Pons (tissue), 1 donor: ENCODE data around the gene SIGMAR1.
"Not testable (repeated sequence)": the region's sequence is repeated elsewhere in the genome, so short reads cannot be mapped to it uniquely, and the experiment has no call there.

Experiments
- DNase-seq: peaks from one replicate; pipeline ENCODE4 v3.0.0-alpha.2; 2016; ENCODE audit warnings: low spot score

The SIGMAR1 gene

DNA sequence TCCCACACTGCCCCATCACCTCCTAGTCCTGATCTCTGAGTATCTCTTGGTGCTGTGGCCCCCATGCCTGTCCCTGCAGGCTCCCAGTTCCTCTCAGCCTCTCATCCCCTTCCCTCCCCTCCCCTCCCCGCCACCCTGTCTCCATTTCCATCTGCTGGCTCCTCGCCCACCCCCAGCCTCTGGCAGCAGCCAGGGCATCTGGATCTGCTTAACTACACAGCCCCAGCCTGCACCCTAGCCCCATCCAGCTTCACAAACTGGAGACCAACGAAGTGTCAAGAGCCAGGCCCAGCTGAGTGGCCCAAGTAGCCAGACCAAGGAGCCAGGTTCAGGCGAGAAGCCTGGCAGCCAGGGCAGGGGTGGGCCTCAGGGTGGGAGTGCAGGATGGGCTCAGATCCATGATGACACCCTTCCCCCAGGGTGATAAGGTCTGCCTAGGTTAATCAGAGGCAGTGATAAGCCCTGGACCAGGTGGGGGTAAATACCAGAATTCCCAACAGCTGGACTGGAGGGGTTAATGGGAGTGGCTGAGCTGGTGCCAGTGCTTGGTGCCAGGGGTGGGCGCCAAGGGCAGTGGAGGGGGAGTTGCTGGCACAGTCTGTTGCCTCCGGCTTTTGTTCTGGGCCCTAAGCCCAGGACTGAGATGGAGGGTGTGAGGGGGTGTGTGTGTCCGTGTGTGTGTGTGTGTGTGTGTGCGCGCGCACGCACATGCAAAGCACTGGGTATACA, 16.9 kb upstream of the SIGMAR1 start:
- peak; percentile 68 for DNase-seq

DNA sequence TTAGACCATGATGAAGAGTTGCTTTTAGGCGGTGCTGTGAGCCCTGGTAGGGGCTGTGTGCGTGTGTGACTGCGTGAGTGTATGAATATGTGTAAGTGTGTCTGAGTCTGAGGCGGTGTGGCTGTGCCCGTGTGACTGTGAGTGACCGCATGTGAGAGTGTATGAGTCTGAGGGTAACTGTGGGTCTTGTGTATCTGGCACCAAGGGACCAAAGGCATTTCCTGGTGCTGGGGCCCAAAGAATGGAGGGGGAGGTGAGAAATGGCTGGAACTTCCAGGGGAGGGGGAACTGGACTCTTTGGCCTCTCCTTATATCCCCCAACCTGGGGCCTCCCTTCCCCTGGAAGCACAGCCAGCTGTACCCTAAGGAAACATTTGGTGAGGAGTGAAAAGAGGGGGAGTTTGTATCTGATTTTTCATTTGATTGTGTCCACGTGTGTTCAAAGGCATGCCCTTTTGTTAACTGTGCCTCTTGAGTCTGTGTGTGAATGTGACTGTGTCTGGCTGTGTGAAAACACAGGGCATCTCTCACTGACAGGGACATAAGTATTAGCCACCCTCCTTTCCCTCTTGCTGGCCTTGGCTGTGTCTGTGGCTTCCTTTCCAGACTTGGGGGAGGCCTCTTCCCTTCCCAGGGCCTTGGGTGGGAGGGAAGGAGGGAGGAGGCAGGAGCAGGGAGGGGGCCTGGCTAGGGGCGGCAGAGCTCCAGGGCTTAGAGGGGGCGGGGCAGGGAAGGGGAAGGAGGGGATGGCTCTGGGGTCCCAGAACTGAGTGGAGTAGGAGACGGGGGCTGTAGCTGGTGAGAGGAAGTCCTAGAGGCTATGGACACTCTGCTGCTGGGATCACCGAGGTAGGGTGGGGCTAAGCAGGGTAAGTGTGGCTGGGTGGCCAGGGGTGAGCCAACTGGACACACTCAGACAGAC, 15.8 kb upstream of the SIGMAR1 start:
- DNase-seq: no peak

DNA sequence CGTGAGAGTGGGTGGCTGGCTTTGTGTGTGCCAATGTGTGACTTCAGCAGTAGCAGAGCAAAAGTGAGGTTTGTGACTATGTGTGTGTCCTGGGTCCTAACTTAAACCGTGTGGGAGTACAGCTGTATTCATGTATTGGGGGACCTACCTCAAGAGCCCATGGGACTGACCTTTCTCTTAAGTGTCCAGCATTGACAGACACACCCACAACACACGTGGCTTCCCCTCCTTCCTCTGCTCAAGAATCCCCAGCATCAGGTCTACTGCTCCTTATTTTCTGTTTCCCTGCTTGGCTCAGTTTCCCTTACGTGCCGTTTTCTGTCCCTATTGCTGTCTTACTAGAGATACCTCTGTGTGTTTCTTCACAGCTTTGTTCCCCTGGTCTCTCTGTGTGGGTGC, 15.0 kb upstream of the SIGMAR1 start:
- no peak for DNase-seq

DNA sequence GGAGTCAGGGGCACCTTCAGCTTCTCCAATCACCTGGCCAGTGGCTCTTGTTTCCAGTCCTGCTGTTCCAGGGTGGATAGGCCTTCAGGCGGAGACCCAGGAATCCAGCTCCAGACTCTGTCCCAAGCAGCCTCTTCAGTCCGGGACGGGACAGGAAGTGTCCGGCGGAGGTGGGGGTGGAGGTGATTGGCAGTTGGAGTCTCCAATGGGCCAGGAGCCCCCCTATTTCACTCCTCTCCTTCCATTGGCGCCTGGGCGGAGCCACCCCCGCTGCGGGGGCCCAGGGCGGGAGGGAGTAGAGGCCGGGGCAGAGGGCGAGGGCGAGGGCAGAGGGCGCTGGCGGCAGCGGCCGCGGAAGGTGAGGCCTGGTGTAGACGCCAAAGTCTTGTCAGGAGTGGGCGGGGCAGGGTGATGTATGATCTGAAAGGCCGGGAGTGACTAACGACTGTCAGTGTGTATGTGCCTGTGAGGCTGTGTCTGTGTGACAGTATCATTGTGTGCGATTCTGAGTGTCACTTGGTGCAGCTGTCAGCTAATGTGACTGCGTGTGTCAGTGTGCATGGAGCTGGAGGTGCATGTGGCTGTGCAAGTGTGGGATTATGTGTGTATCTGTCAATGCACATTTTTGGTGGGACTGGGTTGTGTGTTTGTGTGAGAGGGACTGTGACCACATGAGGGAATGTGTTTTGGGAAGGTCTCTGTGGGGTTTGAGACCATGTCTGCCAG, 14.5 kb upstream of the SIGMAR1 start, which contains the start of gene IL11RA:
Gene IL11RA (plus strand): TSS at position 310 of the 726 bp plus-strand sequence. CDS start 3,033 bp downstream, outside the sequence.
- peak; percentile 95 for DNase-seq

DNA sequence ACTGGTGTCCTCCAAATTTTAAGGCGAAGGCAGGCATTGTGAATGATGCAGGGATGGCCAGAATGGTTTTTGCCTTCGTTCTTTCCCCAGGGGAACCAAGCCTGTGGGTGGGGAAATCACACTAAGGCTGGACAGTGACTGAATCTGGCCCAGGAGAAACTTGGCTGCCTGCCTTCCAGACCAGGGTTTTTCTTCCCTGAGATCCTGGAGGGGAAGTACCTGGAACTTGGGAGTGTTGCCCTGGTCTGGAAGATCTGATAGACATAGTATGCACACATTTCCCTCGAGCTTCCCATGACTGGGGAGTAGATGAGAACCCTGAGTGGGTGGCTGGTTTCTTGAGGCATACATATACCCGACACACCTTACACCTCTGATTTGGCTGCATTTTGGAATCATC, 13.7 kb upstream of the SIGMAR1 start:
- peak; percentile 32 for DNase-seq

DNA sequence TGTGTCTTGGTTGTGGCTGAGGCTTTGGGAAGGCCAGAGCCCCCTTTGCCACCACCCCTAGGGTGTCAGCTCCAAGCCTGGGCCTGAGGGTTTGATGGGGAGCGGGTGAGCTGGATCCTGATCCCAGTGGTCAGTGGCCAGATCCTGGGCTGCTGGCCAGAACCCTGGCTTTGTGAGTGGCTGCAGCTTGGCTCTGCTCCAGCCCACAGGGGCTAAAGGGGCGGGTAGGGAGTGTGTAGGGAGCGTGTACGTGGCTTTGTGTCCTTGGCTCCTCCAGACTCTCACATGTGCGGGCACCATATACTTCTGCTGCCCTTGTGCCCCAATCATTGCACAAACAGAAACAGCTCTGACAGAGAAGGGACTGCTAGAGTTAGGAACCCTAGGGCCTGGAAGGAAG, 13.2 kb upstream of the SIGMAR1 start:
- no peak for DNase-seq

DNA sequence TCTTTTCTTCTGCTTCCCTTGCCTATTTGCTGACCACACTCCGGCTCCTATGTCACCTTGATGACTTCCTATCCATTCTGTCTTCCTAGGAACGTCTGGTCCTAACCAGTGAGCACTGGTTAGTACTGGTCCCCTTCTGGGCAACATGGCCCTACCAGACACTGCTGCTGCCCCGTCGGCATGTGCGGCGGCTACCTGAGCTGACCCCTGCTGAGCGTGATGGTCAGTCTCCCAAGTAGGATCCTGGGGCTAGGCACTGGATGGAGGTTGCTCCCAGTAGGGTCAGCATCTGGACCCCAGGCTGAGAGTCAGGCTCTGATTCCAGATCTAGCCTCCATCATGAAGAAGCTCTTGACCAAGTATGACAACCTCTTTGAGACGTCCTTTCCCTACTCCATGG, 11.1 kb upstream of the SIGMAR1 start:
- DNase-seq: no peak

DNA sequence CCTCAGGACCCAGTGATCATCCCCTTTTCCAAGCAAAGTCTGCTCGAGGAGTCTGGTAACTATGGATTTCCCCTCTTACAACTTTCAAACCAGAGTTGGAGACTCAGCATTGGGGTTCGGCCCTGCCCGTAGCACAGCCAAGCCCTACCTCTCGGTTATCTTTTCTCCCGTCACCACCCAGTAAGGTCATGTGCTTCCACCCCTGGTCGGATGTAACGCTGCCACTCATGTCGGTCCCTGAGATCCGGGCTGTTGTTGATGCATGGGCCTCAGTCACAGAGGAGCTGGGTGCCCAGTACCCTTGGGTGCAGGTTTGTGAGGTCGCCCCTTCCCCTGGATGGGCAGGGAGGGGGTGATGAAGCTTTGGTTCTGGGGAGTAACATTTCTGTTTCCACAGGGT, 10.1 kb upstream of the SIGMAR1 start:
- no peak for DNase-seq

DNA sequence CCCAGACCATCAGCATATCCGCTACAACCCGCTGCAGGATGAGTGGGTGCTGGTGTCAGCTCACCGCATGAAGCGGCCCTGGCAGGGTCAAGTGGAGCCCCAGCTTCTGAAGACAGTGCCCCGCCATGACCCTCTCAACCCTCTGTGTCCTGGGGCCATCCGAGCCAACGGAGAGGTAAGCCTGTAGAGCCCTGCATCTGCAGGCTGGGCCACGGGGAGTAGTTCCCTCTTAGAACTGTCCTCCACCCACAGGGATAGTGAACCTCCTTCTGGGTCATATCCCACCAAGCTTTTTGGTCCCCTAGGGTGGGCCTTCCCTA, 9.5 kb upstream of the SIGMAR1 start:
- DNase-seq: no peak

DNA sequence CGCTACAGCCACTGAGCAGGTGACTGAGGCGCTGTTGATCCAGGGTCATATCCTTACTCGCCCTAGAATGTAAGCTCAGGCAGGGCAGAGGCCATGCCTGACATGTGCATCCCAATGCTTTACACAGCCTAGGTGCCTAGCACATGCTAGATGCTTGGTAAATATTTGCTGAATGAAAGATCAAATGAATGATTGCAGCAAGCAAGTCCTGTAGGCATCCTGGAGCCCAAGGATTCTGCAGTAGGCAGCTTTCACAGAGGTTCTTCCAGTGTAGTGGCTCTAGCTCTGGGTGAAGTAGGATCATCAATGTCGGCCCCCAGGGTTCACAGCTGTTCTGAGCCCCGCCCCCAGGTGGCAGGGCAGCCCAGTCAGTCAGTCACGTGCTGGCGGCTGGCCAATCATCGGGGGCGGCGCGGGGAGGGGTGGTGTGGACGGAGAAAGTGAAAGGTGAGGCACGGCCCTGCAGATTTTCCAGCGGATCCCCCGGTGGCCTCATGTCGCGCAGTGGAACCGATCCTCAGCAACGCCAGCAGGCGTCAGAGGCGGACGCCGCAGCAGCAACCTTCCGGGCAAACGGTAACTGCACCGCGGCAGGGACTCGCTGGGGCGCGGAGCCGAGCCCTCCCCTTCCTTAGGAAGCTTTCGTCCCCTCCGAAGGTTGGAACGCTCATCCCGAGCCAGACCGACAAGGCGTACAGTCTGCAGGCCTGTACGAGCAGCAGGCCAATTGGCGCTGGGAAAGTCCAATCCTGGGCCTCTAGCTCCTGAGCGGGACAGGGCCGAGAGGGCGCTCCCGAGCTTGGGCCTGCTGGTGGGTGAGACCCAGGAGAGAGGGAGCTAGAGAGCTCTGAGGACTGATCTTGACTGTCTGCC, 8.9 kb upstream of the SIGMAR1 start, which contains the start of gene GALT:
Gene GALT (plus strand): TSS at position 465 of the 873 bp plus-strand sequence. CDS start 30 bp downstream, at position 495.
- DNase-seq: peak; percentile 78

DNA sequence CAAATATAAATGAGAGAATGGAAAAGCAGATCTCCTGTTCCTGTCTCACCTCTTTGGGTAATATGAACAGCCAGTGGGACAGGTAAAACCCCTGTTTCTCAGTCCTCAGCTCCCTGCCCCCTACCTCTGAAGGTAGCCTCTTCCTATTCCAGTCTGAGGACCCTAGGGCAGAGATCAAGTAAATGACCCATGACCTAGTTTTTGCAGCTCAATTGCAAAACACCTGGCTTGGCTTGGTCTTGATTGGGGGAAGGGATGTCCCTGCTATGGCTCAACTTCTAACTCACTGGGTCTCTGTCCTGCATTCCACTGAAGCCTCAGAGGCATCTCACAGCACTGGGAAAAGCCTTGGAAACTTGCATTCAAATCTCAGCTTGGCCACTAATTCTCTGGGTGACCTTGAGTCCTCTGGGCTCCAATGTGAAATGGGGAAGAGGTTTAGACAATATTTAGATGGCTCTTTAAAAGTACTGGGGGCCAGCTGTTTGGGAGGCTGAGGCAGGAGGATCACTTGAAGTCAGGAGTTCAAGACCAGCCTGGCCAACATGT, 7.3 kb upstream of the SIGMAR1 start:
- no peak for DNase-seq

DNA sequence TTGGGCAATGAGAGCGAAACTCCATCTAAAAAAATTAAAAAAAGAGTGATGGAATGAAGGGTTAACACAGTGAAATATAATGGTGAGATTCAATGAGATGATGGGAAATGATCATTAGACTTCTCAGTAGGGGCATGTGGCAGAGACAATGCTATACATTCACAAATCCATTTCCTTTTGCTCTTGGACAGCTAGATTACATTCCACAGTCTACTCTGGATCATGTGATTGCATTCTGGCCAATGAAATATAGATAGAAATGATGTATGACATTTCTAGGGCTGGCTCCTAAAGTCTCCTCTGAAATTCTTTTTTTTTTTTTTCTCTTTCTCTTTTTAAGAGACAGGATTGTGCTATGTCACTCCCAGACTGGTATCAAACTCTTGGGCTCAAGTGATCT, 5.1 kb upstream of the SIGMAR1 start:
- DNase-seq: no peak

DNA sequence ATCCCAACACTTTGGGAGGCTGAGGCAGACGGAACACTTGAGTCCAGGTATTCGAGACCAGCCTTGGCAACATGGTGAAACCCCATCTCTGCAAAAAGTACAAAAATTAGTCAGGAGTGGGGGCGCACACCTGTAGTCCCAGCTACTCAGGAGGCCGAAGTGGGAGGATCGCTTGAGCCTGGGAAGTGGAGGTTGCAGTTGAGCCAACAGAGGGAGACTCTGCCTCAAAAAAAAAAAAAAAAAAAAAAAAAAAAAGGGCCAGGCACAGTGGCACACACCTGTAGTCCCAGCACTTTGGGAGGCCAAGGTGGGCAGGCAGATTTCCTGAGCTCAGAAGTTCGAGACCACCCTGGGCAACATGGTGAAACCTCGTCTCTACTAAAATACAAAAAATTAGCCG, 1.7 kb upstream of the SIGMAR1 start:
- DNase-seq: not testable (repeated sequence)

DNA sequence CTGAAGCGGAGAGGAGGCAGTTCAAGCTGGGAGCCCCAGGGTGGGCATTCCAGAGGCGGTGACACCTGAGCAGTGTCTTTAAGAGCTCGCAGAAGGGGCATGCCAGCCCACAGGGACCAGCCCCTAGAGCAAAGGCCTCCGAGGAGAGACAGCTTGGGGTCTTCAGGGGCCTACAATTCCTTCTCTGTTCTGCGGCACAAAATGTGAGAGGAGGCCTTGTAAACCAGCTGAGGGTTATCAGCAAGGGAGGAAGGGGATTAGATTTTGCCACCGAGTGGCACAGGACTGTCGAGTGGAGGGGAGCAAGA, 505 bp upstream of the SIGMAR1 start:
- no peak for DNase-seq

DNA sequence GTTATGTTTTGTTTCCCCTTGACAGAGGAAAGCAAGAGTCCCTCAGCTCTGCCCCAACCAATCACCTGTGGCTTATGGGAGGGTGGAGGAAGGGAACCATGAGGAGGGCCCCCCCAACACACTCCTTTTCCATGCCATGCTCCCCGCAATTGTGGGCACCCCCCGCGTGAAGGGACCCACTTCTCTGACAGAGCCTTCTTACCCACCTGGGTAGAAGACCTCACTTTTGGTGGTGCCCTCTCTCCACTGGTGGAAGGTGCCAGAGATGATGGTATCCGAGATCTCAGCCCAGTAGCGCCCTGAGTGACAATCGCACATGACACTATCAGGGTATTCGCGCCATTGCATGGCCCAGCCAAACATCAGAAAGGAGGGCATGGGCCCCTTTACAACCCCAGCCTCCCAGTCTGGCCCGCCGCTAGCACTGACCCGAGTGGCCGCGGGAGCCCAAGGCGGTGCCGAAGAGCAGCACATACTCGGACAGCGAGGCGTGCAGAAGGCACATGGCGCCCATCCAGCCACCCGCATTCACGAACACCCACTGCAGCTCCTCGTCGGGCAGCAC, 714 bp downstream of the SIGMAR1 start:
- DNase-seq: no peak

DNA sequence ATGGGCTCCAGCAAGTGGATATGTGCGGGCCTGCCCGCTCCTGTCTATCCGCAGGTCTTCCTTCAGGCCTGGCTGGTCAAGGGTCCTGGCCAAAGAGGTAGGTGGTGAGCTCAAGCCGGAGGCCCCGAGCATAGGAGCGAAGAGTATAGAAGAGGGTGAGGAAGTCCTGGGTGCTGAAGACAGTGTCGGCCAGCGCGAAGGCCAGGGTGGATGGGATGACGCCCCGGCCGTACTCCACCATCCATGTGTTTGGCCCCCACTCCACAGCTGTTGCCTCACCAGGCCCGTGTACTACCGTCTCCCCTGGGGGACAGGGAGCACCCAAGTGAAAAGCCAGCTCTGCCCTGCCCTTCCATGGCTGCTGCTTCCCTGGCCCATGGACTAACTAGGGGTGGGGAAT, 2.0 kb downstream of the SIGMAR1 start:
- DNase-seq: no peak

DNA sequence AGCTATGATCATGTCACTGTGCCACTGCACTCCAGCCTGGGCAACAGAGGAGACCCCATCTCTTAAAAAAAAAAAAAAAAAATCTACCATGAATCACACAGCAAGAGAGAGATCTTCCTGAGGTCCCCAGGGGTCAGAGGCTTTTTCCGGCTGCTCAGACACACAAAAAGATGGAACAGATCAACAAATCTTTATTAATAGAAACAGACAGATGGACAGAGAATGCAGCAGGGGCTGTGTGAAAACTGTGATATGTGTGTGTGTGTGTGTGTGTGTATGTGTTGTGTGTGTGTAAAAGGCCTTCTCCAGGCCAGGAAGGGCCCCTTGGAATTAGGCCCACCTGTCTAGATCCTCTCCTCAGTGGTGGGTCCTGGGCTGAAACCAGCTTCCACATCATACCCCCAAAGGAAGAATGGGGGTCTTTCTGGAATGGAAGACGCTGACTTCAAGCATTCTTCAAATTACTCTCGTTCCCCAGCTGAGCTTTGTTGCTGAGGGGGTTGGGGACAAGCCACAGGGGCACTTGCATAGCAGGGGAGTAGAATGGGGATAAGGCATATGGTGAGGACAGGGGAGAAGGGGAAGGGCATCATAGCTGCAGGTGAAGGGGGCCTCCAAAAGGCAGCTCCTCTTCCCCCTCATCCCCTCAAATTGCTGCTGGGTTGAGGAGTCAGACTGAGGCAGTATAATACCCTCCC, 2.9 kb downstream of the SIGMAR1 start:
- DNase-seq: no peak

DNA sequence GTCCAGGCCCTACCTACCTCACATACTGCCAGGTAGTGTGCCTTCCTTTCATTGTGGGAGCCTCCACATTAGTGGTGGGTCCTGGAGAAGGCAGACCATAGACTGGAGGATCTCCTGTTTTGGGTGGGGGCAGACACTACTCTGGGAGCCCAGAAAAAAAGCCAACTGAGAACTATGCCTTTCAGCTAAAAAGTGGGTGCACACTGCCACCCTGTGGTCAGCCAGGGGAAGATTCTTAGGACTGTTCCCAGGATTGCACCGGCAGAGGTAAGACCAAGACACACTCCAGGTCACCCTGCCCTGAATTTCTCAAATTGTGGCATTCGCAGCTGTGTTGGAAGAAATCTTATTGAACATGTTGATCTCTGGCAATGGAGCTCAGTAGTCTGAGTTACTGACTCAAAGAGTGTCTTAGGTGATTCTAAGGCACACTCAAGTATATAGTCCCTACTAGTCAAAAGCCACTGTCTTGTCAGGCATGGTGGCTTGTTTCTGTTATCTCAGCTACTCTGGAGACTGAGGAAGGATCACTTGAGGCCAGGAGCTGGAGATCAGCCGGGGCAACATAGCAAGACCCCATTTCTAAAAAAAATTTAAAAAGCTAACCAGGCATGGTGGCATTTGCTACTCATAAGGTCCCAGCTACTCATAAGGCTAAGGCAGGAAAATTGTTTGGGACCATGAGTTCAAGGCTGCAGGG, 3.6 kb downstream of the SIGMAR1 start:
- peak; percentile 72 for DNase-seq

DNA sequence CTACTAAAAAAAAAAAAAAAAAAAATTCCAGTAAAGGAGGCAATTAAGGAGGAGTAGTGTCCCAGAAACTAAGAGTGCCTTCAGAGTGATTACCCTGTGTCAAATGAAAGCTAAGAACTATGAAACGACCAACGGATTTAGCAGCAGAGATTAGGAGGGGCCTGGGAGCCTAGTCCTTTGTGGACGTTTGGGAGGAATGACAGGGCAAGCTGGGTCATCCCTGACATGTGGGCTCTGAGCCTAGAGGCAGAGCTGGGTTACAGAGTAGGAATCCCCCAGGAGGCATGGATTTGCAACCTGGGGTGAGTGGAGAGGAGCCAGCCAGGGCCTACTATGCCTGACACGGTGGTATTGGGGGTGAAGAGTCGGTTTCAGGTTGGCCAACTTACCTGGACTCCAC, 4.4 kb downstream of the SIGMAR1 start:
- DNase-seq: no peak
